ENCODE measurements around the gene SPEF2.

GRCh38 chr5:35771839-35772238, 154.2 kb downstream of the SPEF2 start:
- TF ChIP-seq CTCF (IDR thresholded peaks at IDR 0.05 in 2 of 3, conservative IDR thresholded peaks at IDR 0.05 in 1 of 3; ENCODE audit: control insufficient read depth in 2 of 3, extremely low read depth in 1 of 3, insufficient read depth in 1 of 3, low read depth in 3 of 3, low read length in 3 of 3), result no peak
- TF ChIP-seq POLR2A (IDR thresholded peaks at IDR 0.05; ENCODE audit: low read depth, low read length), result no peak
- no peak for TF ChIP-seq POLR2AphosphoS5 (IDR thresholded peaks at IDR 0.05; ENCODE audit: low read length)
- TF ChIP-seq EZH2 (IDR thresholded peaks at IDR 0.05; ENCODE audit: borderline replicate concordance, control insufficient read depth, low read depth, low read length), result no peak
